HEK293T (cell line): ENCODE results near the gene UBE2C.

ENCODE experiments used
- BHLHE40 ChIP-seq: fragments of 450-650 bp; IDR thresholded peaks from 2 replicates; pipeline ENCODE4 v1.6.1; 2016; ENCODE audit warnings: mild to moderate bottlenecking, moderate library complexity, borderline replicate concordance
- CTBP1 ChIP-seq: fragments of 450-650 bp; IDR thresholded peaks from 2 replicates; pipeline ENCODE4 v1.6.1; 2016; ENCODE audit warnings: borderline replicate concordance
- FOXK2 ChIP-seq: fragments of 450-650 bp; IDR thresholded peaks from 2 replicates; pipeline ENCODE4 v1.6.1; 2016; ENCODE audit warnings: mild to moderate bottlenecking
- FOXM1 ChIP-seq: fragments of 450-650 bp; IDR thresholded peaks from 2 replicates; pipeline ENCODE4 v1.6.1; 2017; ENCODE audit warnings: mild to moderate bottlenecking, borderline replicate concordance
- HDGF ChIP-seq: fragments of 450-650 bp; IDR thresholded peaks from 2 replicates; pipeline ENCODE4 v1.6.1; 2017; ENCODE audit warnings: antibody characterized with exemption, borderline replicate concordance
- L3MBTL2 ChIP-seq: fragments of 450-650 bp; conservative IDR thresholded peaks from 2 replicates; pipeline ENCODE4 v1.6.1; 2016; ENCODE audit warnings: mild to moderate bottlenecking
- NFRKB ChIP-seq: fragments of 450-650 bp; IDR thresholded peaks from 2 replicates; pipeline ENCODE4 v1.6.1; 2016; ENCODE audit warnings: mild to moderate bottlenecking, moderate library complexity
- TARDBP ChIP-seq: fragments of 450-650 bp; IDR thresholded peaks from 2 replicates; pipeline ENCODE4 v1.6.1; 2016
- ZNF384 ChIP-seq: fragments of 450-650 bp; IDR thresholded peaks from 2 replicates; pipeline ENCODE4 v1.6.1; 2016

DNA sequence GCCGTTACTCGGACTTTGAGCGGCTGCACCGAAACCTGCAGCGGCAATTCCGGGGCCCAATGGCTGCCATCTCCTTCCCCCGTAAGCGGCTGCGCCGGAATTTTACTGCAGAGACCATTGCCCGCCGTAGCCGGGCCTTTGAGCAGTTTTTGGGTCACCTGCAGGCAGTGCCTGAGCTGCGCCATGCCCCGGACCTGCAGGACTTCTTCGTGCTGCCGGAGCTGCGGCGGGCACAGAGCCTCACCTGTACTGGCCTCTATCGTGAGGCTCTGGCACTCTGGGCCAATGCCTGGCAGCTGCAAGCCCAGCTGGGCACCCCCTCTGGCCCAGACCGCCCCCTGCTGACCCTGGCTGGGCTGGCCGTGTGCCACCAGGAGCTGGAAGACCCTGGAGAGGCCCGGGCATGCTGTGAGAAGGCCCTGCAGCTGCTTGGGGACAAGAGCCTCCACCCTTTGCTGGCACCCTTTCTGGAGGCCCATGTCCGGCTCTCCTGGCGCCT, 28.3 kb downstream of the UBE2C start:
- TF ChIP-seq NFRKB (no peak), TARDBP (no peak), FOXM1 (no peak), L3MBTL2 (no peak), CTBP1 (no peak), FOXK2 (no peak), ZNF384 (no peak), HDGF (no peak), BHLHE40 (no peak)
